NB4 (cell line): ENCODE measurements around the gene CACNA1F.

Source experiments
- CTCF ChIP-seq: IDR thresholded peaks from one replicate; pipeline ENCODE4 v1.5.1; 2012; ENCODE audit warnings: low read depth, low read length
- MAX ChIP-seq: IDR thresholded peaks from 2 replicates; pipeline ENCODE4 v1.6.1; 2011; ENCODE audit warnings: low read depth, low read length
- POLR2A ChIP-seq: IDR thresholded peaks from 2 replicates; pipeline ENCODE4 v1.6.1; 2011; ENCODE audit warnings: mild to moderate bottlenecking; ENCODE audit not compliant: insufficient read length; ENCODE audit errors: extremely low read depth

GRCh38 chrX:49171752-49172279 lies 61.3 kb downstream of the CACNA1F start, which contains the start of gene PLP2:
- TF ChIP-seq CTCF = no peak
- peak; percentile 70 for TF ChIP-seq MAX
- peak; percentile 54 for TF ChIP-seq POLR2A
